Stimulated activated effector memory CD8-positive, alpha-beta T cell treated with anti-CD3 and anti-CD28 coated beads, Interleukin-12 subunit alpha, Interleukin-12 subunit beta, amount 100 ng/mL, for 72 hours (primary cell): ENCODE results near the gene TMEM184C.

Source experiments
- ATAC-seq: fragments of 150-1000 bp; cut with Tn5 transposase; 2 replicates; pipeline ENCODE4 v1.10.0; 2021
- DNase-seq, 2 donors: peaks; one replicate each; pipeline ENCODE4 v3.0.0; 2021 to 2022; ENCODE audit warnings: low spot score in 2 of 2
- H3K27ac Mint-ChIP-seq: one replicate; pipeline ENCODE4 v1.8.0; 2022; ENCODE audit warnings: mild to moderate bottlenecking, mixed read lengths
- H3K36me3 Mint-ChIP-seq: one replicate; pipeline ENCODE4 v1.8.0; 2022; ENCODE audit warnings: mild to moderate bottlenecking, mixed read lengths
- H3K4me1 Mint-ChIP-seq: one replicate; pipeline ENCODE4 v1.8.0; 2022; ENCODE audit warnings: mixed read lengths
- H3K4me3 Mint-ChIP-seq: one replicate; pipeline ENCODE4 v1.8.0; 2022; ENCODE audit warnings: mild to moderate bottlenecking, mixed read lengths
- H3K9me3 Mint-ChIP-seq: one replicate; pipeline ENCODE4 v1.8.0; 2022; ENCODE audit warnings: mixed read lengths

Gene TMEM184C

DNA sequence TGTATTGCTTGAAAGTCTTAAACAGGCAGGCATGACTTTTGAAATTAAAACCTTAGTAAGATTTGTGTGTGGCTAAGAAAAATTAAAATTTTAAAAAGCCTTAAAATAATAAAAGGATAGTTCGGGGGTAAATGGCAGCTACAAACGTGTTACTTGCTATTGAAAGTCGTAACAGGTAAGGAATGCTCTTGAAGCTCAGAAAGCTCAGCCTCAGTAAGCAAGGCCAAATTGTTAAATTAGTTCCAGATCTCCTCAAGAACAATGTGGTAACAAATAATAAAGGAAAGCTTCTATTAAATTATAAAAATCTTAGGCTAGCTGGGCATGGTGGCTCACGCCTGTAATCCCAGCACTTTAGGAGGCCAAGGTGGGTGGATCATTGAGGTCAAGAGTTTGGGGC, 41.3 kb downstream of the TMEM184C start:
- ATAC-seq, result no peak
- DNase-seq, result no peak
- Mint-ChIP-seq H3K27ac (no peak overlapping the region), H3K36me3 (peaks cover 71% of the 10 kb centered on the region), H3K4me3 (no peak overlapping the region), H3K9me3 (no peaks in the 10 kb centered on the region), H3K4me1 (no peaks in the 10 kb centered on the region)

GRCh38 chr4:147674073-147674472, 56.9 kb downstream of the TMEM184C start:
- ATAC-seq (no peak), DNase-seq (no peak)
- Mint-ChIP-seq H3K27ac (no peak overlapping the region), H3K4me3 (no peak overlapping the region), H3K4me1 (no peaks in the 10 kb centered on the region), H3K9me3 (no peaks in the 10 kb centered on the region), H3K36me3 (peaks cover 22% of the 10 kb centered on the region)

DNA sequence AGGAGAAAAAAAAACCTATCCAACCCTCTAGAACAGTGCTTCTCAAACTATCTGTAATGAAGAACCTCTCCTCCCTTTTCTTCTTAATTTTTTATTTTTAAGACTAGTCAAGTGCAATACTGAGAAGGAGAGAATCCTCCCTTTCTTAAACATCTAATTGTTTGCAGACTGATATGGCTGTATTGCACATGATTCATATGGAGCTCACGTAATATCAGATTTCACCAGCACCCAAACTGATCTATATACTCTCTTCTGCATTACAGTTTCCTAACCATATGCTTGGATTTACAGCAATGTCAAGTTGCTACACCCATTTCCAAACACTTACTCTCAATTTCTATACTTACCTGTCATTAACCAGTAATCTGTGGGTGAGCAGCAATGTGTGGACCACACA, 57.3 kb downstream of the TMEM184C start:
- H3K4me1 Mint-ChIP-seq, result no peaks in the 10 kb centered on the region
- no peak overlapping the region for H3K4me3 Mint-ChIP-seq
- H3K36me3 Mint-ChIP-seq, result peaks cover 22% of the 10 kb centered on the region
- H3K9me3 Mint-ChIP-seq, result no peaks in the 10 kb centered on the region
- H3K27ac Mint-ChIP-seq, result no peak overlapping the region
- no peak for ATAC-seq
- no peak for DNase-seq

DNA sequence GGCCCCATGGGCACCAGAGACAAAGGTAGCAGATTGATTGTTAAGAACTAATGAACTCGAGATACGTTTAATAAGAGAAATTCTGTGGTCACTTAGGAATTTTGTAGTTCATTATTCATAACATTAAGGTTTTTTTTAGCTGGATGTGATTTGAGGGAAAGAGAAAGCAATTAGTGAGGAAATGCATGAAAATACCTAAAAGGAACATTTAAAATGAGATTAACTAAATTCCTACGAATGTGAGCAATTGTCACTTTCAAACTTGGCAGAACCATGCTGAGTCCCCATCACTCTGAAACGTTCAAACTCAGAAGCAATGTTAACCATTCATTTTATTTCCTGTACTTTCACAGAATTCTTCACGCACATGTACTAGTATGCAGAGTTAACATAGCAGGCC, 60.9 kb downstream of the TMEM184C start:
- Mint-ChIP-seq H3K36me3 (peaks cover 26% of the 10 kb centered on the region), H3K4me1 (peaks cover 18% of the 10 kb centered on the region), H3K9me3 (no peaks in the 10 kb centered on the region), H3K4me3 (no peak overlapping the region), H3K27ac (no peak overlapping the region)
- no peak for ATAC-seq
- no peak for DNase-seq

DNA sequence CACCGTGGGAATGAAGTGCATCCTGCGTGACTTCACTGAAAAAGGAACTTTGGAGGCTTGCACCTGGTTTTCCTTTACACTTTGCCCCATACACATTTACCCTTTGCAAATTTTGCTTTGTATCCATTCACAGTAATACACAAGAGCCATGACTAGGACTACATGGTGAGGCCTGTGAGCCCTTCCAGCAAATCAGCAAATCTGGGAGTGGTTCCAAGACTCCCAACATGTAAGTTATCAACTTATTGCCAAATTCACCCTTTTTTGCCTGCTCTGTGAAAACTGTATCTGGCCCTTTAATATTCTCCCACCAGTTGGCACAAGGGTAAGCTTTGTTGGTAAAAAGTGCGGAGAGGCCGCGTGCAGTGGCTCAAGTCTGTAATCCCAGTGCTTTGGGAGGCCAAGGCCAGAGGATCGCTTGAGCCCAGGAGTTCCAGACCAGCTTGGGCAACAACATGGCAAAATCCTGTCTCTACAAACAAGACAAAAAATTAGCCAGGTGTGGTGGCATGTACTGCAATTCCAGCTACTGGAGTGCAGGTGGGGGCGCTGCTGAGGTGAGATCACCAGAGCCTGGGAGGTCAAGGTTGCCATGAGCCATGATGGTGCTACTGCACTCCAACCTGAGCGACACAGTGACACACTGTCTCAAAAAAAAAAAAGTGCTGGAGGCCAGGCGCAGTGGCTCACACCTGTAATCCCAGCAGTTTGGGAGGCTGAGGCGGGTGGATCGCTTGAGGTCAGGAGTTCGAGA, 61.8 kb downstream of the TMEM184C start:
- Mint-ChIP-seq H3K27ac (no peak overlapping the region), H3K4me1 (peaks cover 25% of the 10 kb centered on the region), H3K4me3 (no peak overlapping the region), H3K36me3 (peaks cover 21% of the 10 kb centered on the region), H3K9me3 (no peaks in the 10 kb centered on the region)
- DNase-seq (no peak), ATAC-seq (no peak)

GRCh38 chr4:147682755-147683154, 65.6 kb downstream of the TMEM184C start:
- no peak for DNase-seq
- peak overlapping the region; percentile 92 for H3K4me3 Mint-ChIP-seq

GRCh38 chr4:147683188-147683591, 66.0 kb downstream of the TMEM184C start:
- H3K27ac Mint-ChIP-seq, result peak overlapping the region; percentile 94
- ATAC-seq, result no peak
- H3K4me1 Mint-ChIP-seq, result peaks cover 35% of the 10 kb centered on the region
- H3K36me3 Mint-ChIP-seq, result peaks cover 6% of the 10 kb centered on the region
- no peaks in the 10 kb centered on the region for H3K9me3 Mint-ChIP-seq
- H3K4me3 Mint-ChIP-seq, result peak overlapping the region; percentile 92
- DNase-seq, result peak in 1 of 2 donors; percentile 54

More at GRCh38 chr4:147682755-147683154, 65.6 kb downstream of the TMEM184C start:
- H3K9me3 Mint-ChIP-seq, result no peaks in the 10 kb centered on the region
- H3K4me1 Mint-ChIP-seq, result peaks cover 35% of the 10 kb centered on the region
- peak overlapping the region; percentile 94 for H3K27ac Mint-ChIP-seq
- peaks cover 10% of the 10 kb centered on the region for H3K36me3 Mint-ChIP-seq
- ATAC-seq, result no peak

DNA sequence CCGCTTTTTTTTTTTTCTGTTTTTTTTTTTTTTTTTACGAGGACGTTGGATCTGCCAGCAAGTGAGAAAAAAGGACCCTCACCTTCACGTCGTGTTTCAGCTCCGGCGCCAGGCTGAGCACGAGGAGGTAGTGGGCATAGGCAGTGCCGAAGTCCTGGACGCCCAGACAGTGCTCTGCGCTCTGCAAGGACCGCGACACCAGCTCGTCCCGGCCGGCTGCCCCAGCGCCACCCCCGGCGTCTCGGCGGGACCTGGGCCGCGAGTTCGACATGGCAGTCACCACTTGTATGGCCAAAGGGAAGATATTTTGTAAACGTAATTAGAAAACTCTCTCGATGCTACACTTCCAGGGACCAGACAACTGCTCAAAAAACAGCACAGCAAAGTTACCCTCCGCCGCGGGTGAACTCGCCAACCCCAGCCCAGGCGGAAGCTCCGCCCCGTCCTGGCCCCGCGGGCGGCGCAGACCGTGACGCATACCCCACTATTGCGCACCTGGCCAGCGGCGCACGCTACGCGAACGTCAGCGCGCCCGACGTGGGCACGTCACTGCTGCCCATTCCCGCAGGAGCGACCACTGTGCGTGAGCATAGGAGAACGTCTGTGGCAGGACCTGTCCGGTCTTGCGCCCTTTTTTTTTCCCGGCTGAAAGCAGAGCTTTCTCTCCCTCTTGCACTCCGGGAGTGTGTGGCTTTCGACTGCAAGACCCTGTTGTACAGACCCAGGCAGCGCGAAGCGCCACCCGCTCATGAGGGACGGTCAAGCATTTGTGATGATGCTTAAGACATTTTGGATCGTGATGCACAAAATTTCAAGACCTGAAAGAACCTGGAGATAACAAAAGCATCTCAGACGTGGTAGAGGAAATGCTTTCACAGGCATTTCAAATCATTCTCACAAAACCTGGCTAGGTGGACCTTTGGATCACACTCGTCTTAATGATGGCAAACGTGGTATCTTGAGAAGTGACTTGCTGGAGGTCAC, 66.8 kb downstream of the TMEM184C start, which contains the start of gene PRMT9:
TSS of gene PRMT9 (minus strand) at position 447 of the 984 bp plus-strand sequence. CDS start at position 271, 176 bp downstream.
- ATAC-seq (peak; percentile 99), DNase-seq (peak; percentile 79 to 92)
- Mint-ChIP-seq H3K27ac (peak within 1 kb of the TSS; percentile 94), H3K4me3 (peak within 1 kb of the TSS; percentile 92), H3K9me3 (no peaks in the 10 kb centered on the region), H3K36me3 (peaks cover 4% of the 10 kb centered on the region), H3K4me1 (peaks cover 38% of the 10 kb centered on the region)

- Mint-ChIP-seq H3K9me3 (no peaks in the 10 kb centered on the region), H3K4me3 (peak overlapping the region; percentile 50), H3K4me1 (peaks cover 24% of the 10 kb centered on the region), H3K36me3 (no peaks in the 10 kb centered on the region), H3K27ac (peak overlapping the region; percentile 90)
- DNase-seq (no peak), ATAC-seq (peak; percentile 90)
Measured at GRCh38 chr4:147689067-147689466, 71.9 kb downstream of the TMEM184C start.

- Mint-ChIP-seq H3K36me3 (no peaks in the 10 kb centered on the region), H3K27ac (no peak overlapping the region), H3K4me1 (peaks cover 15% of the 10 kb centered on the region), H3K4me3 (no peak overlapping the region), H3K9me3 (no peaks in the 10 kb centered on the region)
- DNase-seq (no peak), ATAC-seq (no peak)
Measured at GRCh38 chr4:147691820-147692219, 74.6 kb downstream of the TMEM184C start.

DNA sequence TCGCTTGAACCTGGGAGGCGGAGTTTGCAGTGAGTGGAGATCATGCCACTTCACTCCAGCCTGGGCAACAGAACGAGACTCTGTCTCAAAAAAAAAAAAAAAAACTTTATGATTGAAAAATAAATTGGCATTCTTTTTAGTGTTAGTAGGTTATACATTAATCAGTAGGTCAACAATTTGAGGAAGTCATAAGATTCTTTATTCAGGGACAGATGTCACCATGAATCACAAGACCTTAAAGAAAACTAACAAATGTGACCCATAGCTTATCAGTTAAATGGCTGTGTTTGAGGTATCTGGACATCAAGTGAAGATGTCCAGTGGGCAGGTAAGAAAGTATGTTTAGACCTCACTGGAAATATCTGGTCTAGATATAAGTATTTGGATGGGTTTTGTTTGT, 76.0 kb downstream of the TMEM184C start:
- H3K27ac Mint-ChIP-seq, result no peak overlapping the region
- H3K9me3 Mint-ChIP-seq, result no peaks in the 10 kb centered on the region
- ATAC-seq, result no peak
- H3K4me1 Mint-ChIP-seq, result peaks cover 15% of the 10 kb centered on the region
- H3K4me3 Mint-ChIP-seq, result no peak overlapping the region
- H3K36me3 Mint-ChIP-seq, result no peaks in the 10 kb centered on the region
- DNase-seq, result no peak

DNA sequence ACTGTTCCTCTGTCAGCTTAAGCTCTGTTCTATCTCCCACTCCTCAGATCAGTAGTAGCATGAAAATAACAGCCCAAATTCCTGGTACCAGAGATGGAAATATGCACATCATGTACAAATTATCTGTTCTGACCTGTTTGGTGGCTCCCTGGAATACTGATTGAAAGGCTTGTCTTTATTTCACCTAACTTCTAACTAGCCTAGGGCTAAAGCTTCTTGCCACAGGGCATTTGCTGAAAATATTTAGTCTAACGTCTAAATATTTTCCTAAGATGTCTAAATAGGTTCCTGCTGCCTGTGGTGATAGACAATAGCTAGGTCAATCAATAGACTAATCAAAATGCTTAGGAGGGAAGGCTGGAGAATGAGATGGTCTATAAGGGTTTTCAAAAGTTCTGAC, 79.7 kb downstream of the TMEM184C start:
- H3K4me3 Mint-ChIP-seq, result no peak overlapping the region
- H3K27ac Mint-ChIP-seq, result no peak overlapping the region
- DNase-seq, result no peak
- H3K36me3 Mint-ChIP-seq, result no peaks in the 10 kb centered on the region
- H3K9me3 Mint-ChIP-seq, result no peaks in the 10 kb centered on the region
- H3K4me1 Mint-ChIP-seq, result no peaks in the 10 kb centered on the region
- ATAC-seq, result no peak

DNA sequence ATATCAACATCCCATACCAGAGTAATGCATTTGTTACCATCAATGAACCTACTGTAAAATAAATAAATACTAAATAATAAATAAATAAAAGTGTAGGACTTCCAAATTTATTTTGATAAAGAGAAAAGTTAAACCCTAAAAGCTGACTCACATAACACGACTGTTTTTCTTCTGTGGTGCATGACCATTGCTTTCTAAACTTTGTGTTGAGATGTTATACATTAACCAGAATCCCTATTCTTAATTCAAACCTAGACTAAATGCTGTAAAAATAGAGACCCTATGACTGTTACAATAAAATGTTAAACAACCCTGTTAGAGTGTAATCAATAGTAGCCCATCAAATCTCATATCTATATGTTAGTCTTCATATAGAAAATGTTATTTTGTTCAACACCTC, 87.6 kb downstream of the TMEM184C start:
- ATAC-seq (no peak), DNase-seq (no peak)
- no peaks in the 10 kb centered on the region for H3K36me3 Mint-ChIP-seq
- no peak overlapping the region for H3K4me3 Mint-ChIP-seq
- H3K9me3 Mint-ChIP-seq, result no peaks in the 10 kb centered on the region
- H3K27ac Mint-ChIP-seq, result no peak overlapping the region
- peaks cover 8% of the 10 kb centered on the region for H3K4me1 Mint-ChIP-seq

- peak; percentile 31 to 59 for DNase-seq
- Mint-ChIP-seq H3K4me1 (peaks cover 8% of the 10 kb centered on the region), H3K36me3 (no peaks in the 10 kb centered on the region), H3K4me3 (no peak overlapping the region), H3K27ac (no peak overlapping the region), H3K9me3 (no peaks in the 10 kb centered on the region)
- ATAC-seq, result peak; percentile 53
Measured at GRCh38 chr4:147707892-147708672, 90.9 kb downstream of the TMEM184C start.

DNA sequence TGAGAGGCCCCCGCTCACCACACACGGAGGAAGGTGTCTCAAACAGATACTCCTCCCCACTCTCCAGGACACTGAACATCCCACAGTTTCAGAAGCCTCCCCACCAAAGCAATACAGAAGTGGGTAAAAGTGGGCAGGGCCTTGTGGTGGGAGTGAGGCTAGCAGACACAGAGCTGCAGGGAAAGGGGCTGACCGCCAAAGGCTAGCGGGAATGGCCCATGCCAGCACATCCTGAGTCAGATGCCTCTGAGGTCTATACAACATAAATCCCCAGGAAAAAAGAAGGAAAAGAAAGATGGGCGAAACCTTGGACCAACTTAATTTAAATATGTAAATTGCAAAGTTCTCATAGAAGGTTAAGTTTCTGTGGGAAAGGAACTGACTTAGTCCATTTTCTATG, 92.8 kb downstream of the TMEM184C start:
- peak in 1 of 2 donors; percentile 47 for DNase-seq
- H3K9me3 Mint-ChIP-seq, result no peaks in the 10 kb centered on the region
- no peak overlapping the region for H3K4me3 Mint-ChIP-seq
- no peak for ATAC-seq
- H3K4me1 Mint-ChIP-seq, result peaks cover 8% of the 10 kb centered on the region
- H3K36me3 Mint-ChIP-seq, result no peaks in the 10 kb centered on the region
- no peak overlapping the region for H3K27ac Mint-ChIP-seq
